ENCODE data around the gene TECRL.

TECRL gene

DNA sequence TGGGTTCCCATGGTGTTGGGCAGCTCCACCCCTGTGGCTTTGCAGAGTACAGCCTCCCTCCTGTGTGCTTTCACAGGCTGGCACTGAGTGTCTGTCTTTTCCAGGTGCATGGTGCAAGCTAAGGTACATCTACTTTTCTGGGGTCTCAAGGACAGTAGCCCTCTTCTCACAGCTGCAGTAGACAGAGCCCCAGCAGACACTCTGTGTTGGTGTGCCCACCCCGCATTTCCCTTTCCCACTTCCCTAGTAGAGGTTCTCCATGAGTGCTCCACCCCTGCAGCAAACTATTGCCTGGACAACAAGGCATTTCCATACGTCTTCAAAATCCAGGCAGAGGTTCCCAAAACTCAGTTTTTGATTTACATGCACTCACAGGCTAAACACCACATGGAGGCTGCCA is 143.0 kb downstream of the TECRL start:
- peaks cover 22% of the 10 kb centered on the region for H3K9me3 Mint-ChIP-seq
- no peak for DNase-seq (ENCODE audit: low spot score)
- no peak overlapping the region for H3K27ac Mint-ChIP-seq
- H3K4me3 Mint-ChIP-seq = no peak overlapping the region
- no peaks in the 10 kb centered on the region for H3K36me3 Mint-ChIP-seq (ENCODE audit: low read depth)
- H3K27me3 Mint-ChIP-seq (ENCODE audit: low read depth) = no peaks in the 10 kb centered on the region
- H3K4me1 Mint-ChIP-seq (ENCODE audit: low read depth) = no peaks in the 10 kb centered on the region

DNA sequence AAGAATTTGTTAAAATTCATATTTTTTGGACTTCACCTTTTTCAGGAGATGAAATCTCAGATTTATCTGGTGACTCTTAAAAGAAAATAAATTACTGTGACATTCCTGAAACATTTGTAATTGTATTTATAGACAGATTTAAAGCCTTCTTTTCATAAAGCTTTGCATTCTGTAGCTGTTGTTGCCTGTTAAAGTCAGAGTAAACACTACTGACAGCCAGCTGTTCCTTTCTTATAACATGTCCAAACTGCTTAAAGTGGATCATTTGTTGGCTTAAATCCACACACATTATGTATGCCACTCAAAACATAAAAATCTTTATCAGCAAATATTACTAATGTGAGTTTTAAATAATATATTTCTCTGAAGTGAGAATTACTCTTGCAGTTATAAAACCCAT is 157.5 kb downstream of the TECRL start:
- H3K9me3 Mint-ChIP-seq = peaks cover 22% of the 10 kb centered on the region
- H3K27me3 Mint-ChIP-seq (ENCODE audit: low read depth) = no peaks in the 10 kb centered on the region
- no peak for DNase-seq (ENCODE audit: low spot score)
- no peaks in the 10 kb centered on the region for H3K4me1 Mint-ChIP-seq (ENCODE audit: low read depth)
- no peaks in the 10 kb centered on the region for H3K36me3 Mint-ChIP-seq (ENCODE audit: low read depth)
- no peak overlapping the region for H3K4me3 Mint-ChIP-seq
- no peak overlapping the region for H3K27ac Mint-ChIP-seq

DNA sequence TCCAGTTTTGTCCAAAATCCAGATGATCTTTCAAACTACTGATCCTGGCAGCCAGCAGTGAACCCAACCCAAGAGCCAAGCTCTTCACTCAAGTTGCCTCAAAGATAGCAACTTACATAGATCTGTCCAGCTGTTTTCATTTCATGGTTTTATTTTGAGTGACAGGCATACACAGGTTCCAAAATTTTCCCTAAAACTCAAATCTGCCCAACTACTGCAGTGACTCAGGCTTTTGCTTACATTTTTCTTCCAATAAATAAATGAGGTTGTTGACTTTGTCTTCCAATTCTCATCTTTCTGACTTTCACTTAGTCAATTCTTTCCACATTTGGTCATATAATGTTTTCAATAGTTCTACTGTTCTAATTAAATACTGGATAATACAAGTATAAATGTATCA is 158.8 kb downstream of the TECRL start:
- Mint-ChIP-seq H3K27me3 (ENCODE audit: low read depth) (no peaks in the 10 kb centered on the region), H3K27ac (no peak overlapping the region), H3K4me1 (ENCODE audit: low read depth) (no peaks in the 10 kb centered on the region), H3K4me3 (no peak overlapping the region), H3K9me3 (peaks cover 26% of the 10 kb centered on the region), H3K36me3 (ENCODE audit: low read depth) (no peaks in the 10 kb centered on the region)
- no peak for DNase-seq (ENCODE audit: low spot score)

DNA sequence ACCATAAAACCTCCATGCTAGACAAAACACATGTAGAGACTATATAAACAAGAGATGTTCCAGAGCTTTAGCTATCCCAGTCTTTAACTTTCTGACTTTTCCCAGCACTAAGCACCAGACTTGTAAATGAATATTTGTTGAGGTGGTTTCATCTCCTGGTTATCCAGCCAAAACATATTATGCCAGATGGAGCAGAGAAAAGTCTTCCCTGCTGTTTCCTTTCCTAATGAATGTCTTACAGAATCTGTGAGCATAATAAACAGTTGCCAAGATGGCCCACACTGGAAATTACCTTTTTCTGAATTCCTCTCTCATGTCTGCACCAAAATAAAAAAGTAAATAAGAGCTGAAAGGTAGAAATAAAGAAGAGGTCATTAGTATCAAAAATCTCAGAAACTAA is 159.2 kb downstream of the TECRL start:
- Mint-ChIP-seq H3K4me1 (ENCODE audit: low read depth) (no peaks in the 10 kb centered on the region), H3K4me3 (no peak overlapping the region), H3K36me3 (ENCODE audit: low read depth) (no peaks in the 10 kb centered on the region), H3K27ac (no peak overlapping the region), H3K27me3 (ENCODE audit: low read depth) (no peaks in the 10 kb centered on the region), H3K9me3 (peaks cover 28% of the 10 kb centered on the region)
- DNase-seq (ENCODE audit: low spot score) = no peak

DNA sequence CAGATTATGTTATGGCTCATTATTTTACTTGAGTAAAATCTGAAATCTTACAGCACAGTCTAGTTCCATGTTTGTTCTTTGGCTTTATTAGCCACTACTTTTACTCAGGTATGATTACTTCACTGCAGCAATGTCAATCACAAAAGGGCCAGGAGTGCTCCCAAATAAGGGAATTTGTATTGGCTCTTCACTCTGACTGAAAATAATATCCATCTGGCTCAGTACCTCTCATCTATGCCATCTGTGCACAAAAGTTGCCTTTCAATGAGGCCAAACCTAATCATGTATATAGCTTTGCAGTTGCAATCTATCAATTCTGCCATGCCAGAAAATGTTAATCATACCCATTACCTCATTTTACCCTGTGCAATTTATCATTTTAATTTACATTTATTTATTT is 161.1 kb downstream of the TECRL start:
- DNase-seq (ENCODE audit: low spot score) = no peak
- peaks cover 38% of the 10 kb centered on the region for H3K9me3 Mint-ChIP-seq
- H3K4me3 Mint-ChIP-seq = no peak overlapping the region
- no peak overlapping the region for H3K27ac Mint-ChIP-seq
- no peaks in the 10 kb centered on the region for H3K27me3 Mint-ChIP-seq (ENCODE audit: low read depth)
- no peaks in the 10 kb centered on the region for H3K36me3 Mint-ChIP-seq (ENCODE audit: low read depth)
- H3K4me1 Mint-ChIP-seq (ENCODE audit: low read depth) = no peaks in the 10 kb centered on the region

DNA sequence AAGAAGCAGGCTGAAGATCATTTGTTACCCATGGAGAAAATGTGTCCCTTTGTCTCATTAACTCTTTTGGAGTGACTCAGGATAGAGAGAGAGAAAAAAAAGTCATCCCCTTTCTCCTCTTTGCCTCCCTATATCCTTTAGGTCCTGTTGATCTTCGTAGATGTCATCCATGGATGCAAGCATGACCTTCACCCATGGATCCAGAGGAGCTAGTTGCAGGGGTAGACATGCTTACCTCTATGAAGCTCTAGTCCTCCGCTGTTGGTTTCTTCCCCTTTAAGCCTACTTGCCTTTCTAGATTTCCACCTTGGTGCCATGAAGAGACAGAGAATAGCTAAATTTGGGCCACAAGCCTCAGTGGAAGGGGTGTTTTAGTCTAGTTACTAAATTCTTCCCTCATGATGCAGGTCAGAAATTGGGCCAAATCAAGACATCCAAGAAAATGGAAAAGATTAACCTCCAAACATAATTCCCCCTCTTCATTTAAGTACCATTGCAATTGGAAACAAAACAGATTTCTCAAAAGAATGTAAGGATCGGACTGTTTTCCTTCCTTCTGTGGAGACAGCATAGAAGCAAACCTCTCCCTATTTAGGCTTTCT is 178.4 kb downstream of the TECRL start:
- Mint-ChIP-seq H3K4me1 (ENCODE audit: low read depth) (no peaks in the 10 kb centered on the region), H3K4me3 (no peak overlapping the region), H3K27me3 (ENCODE audit: low read depth) (no peaks in the 10 kb centered on the region), H3K36me3 (ENCODE audit: low read depth) (no peaks in the 10 kb centered on the region), H3K9me3 (peaks cover 43% of the 10 kb centered on the region), H3K27ac (no peak overlapping the region)
- DNase-seq (ENCODE audit: low spot score) = no peak
